GM23338 (cell line): ENCODE data around the gene C20orf204. TPM values are rescaled to one million over a fixed set of nuclear protein-coding genes. Genes with fewer than 3 reads are reported as not detected.

Experiments
- ATAC-seq: fragments of 200-7000 bp; cut with Tn5 transposase; 3 replicates; pipeline ENCODE4 v1.9.1; 2020
- DNase-seq: peaks from one replicate; pipeline ENCODE4 v3.0.0-alpha.2; 2015; ENCODE audit warnings: low spot score
- H2AFZ ChIP-seq: fragments of 200-600 bp; sonication (generic); 2 replicates; pipeline ENCODE4 v1.8.0; 2016; ENCODE audit warnings: antibody characterized with exemption, mild to moderate bottlenecking, moderate library complexity
- H3F3A ChIP-seq: fragments of 200-600 bp; sonication (generic); replicated peaks from 2 replicates; pipeline ENCODE4 v1.8.0; 2017; ENCODE audit warnings: antibody characterized with exemption, mixed run types, low read depth
- H3K27ac ChIP-seq: fragments of 200-600 bp; sonication (generic); 2 replicates; pipeline ENCODE4 v1.6.1; 2016; ENCODE audit warnings: low read depth
- H3K27me3 ChIP-seq: fragments of 200-600 bp; sonication (generic); 2 replicates; pipeline ENCODE4 v1.8.0; 2016; ENCODE audit warnings: mild to moderate bottlenecking, mixed run types, moderate library complexity; ENCODE audit not compliant: insufficient read depth
- H3K36me3 ChIP-seq: fragments of 200-600 bp; sonication (generic); 2 replicates; pipeline ENCODE4 v1.8.0; 2016; ENCODE audit warnings: mild to moderate bottlenecking; ENCODE audit not compliant: insufficient read depth
- H3K4me1 ChIP-seq: fragments of 200-600 bp; sonication (generic); 2 replicates; pipeline ENCODE4 v1.8.0; 2016; ENCODE audit warnings: mild to moderate bottlenecking, moderate library complexity; ENCODE audit not compliant: insufficient read depth
- H3K4me2 ChIP-seq: fragments of 200-600 bp; sonication (generic); 2 replicates; pipeline ENCODE4 v1.7.1; 2017; ENCODE audit warnings: mixed run types
- H3K4me3 ChIP-seq: fragments of 200-600 bp; sonication (generic); 2 replicates; pipeline ENCODE4 v1.6.1; 2016; ENCODE audit warnings: mixed run types
- H3K79me2 ChIP-seq: fragments of 200-600 bp; sonication (generic); replicated peaks from 2 replicates; pipeline ENCODE4 v1.8.0; 2017; ENCODE audit warnings: mild to moderate bottlenecking; ENCODE audit not compliant: insufficient read depth
- H3K9me2 ChIP-seq: fragments of 200-600 bp; sonication (generic); 2 replicates; pipeline ENCODE4 v1.8.0; 2017; ENCODE audit not compliant: insufficient read depth
- H4K20me1 ChIP-seq: fragments of 200-600 bp; sonication (generic); replicated peaks from 2 replicates; pipeline ENCODE4 v1.8.0; 2017; ENCODE audit warnings: mild to moderate bottlenecking; ENCODE audit not compliant: insufficient read depth
- H3K27ac Mint-ChIP-seq: 2 replicates; pipeline ENCODE4 v1.8.0; 2020; ENCODE audit warnings: inconsistent platforms, mild to moderate bottlenecking, moderate library complexity, mixed read lengths
- H3K27me3 Mint-ChIP-seq: 3 replicates; pipeline ENCODE4 v1.8.0; 2022; ENCODE audit warnings: low read depth, mild to moderate bottlenecking, moderate library complexity, mixed read lengths, inconsistent platforms; ENCODE audit not compliant: insufficient read depth, poor library complexity
- H3K36me3 Mint-ChIP-seq: 3 replicates; pipeline ENCODE4 v1.8.0; 2021; ENCODE audit warnings: low read depth, mild to moderate bottlenecking, inconsistent platforms, moderate library complexity, mixed read lengths
- H3K4me1 Mint-ChIP-seq: 3 replicates; pipeline ENCODE4 v1.8.0; 2020; ENCODE audit warnings: mild to moderate bottlenecking, inconsistent platforms, mixed read lengths
- H3K4me3 Mint-ChIP-seq: 3 replicates; pipeline ENCODE4 v1.8.0; 2021; ENCODE audit warnings: moderate library complexity, mild to moderate bottlenecking, inconsistent platforms, mixed read lengths
- H3K9me3 Mint-ChIP-seq: 3 replicates; pipeline ENCODE4 v1.8.0; 2020; ENCODE audit warnings: moderate library complexity, mild to moderate bottlenecking, inconsistent platforms, mixed read lengths
- CREB1 ChIP-seq: fragments of 250-450 bp; sonication (Bioruptor Pico); IDR thresholded peaks from 2 replicates; pipeline ENCODE4 v1.5.0; 2020; ENCODE audit warnings: low read depth, mild to moderate bottlenecking, moderate library complexity
- EZH2 ChIP-seq: fragments of 200-600 bp; sonication (generic); IDR thresholded peaks from one replicate; pipeline ENCODE4 v1.8.0; 2017; ENCODE audit warnings: antibody characterized with exemption, mild to moderate bottlenecking, low read depth; ENCODE audit not compliant: unreplicated experiment
- EZH2phosphoT487 ChIP-seq: fragments of 200-600 bp; sonication (generic); IDR thresholded peaks from one replicate; pipeline ENCODE4 v1.8.1; 2018; ENCODE audit warnings: antibody characterized with exemption; ENCODE audit not compliant: unreplicated experiment
- JUNB ChIP-seq: IDR thresholded peaks from one replicate; pipeline ENCODE4 v1.6.1; 2016; ENCODE audit warnings: antibody characterized with exemption; ENCODE audit not compliant: unreplicated experiment
- NANOG ChIP-seq: IDR thresholded peaks from 2 replicates; pipeline ENCODE4 v1.6.1; 2016; ENCODE audit warnings: antibody characterized with exemption, borderline replicate concordance
- POLR2AphosphoS5 ChIP-seq: IDR thresholded peaks from 2 replicates; pipeline ENCODE4 v1.6.1; 2016; ENCODE audit warnings: antibody characterized with exemption, low read depth
- REST ChIP-seq: IDR thresholded peaks from one replicate; pipeline ENCODE4 v1.6.1; 2018; ENCODE audit warnings: antibody characterized with exemption; ENCODE audit not compliant: unreplicated experiment
- STAT1 ChIP-seq: IDR thresholded peaks from one replicate; pipeline ENCODE4 v1.6.1; 2016; ENCODE audit warnings: antibody characterized with exemption; ENCODE audit not compliant: unreplicated experiment
- ZNF114 ChIP-seq: fragments of 250-450 bp; sonication (Bioruptor Pico); IDR thresholded peaks from 2 replicates; pipeline ENCODE4 v1.5.0; 2020; ENCODE audit warnings: mild to moderate bottlenecking, moderate library complexity
- ZNF331 ChIP-seq: fragments of 250-450 bp; sonication (Bioruptor Pico); IDR thresholded peaks from 2 replicates; pipeline ENCODE4 v1.5.0; 2020; ENCODE audit warnings: low read depth, mild to moderate bottlenecking, moderate library complexity
- ZNF462 ChIP-seq: fragments of 250-450 bp; sonication (Bioruptor Pico); IDR thresholded peaks from 2 replicates; pipeline ENCODE4 v1.5.0; 2020; ENCODE audit warnings: mild to moderate bottlenecking, moderate library complexity
- long read RNA-seq: library from polyadenylated mRNA; unstranded; transcript quantifications from one replicate; pipeline ENCODE4 v2.0.0, GENCODE V29; 2020; ENCODE audit not compliant: unreplicated experiment
- polyA plus RNA-seq: library from polyadenylated mRNA; unstranded; fragments of >200 nt; fragmentation: Nextera tagmentation; extraction: Ambion mirVana; gene quantifications from 2 replicates; pipeline ENCODE4 v1.2.1, GENCODE V29; 2016
- total RNA-seq: library from RNA; depleted of rRNA; stranded (reverse); fragments of >200 nt; shearing (Covaris generic); gene quantifications from 2 replicates; pipeline ENCODE4 v1.2.3, GENCODE V29; 2014; rRNA removed
- TF ChIP-seq, protein P1 (sequence below): IDR thresholded peaks from 2 replicates; pipeline ENCODE4 v1.6.1; 2016; ENCODE audit warnings: antibody characterized with exemption
- TF ChIP-seq, protein P2 (sequence below), 2 experiments: fragments of 200-600 bp in 1 of 2; sonication (generic) in 1 of 2; conservative IDR thresholded peaks; 2 replicates each; pipeline versions ENCODE4 v1.5.1 to v1.6.1; 2016 to 2017; ENCODE audit warnings: antibody characterized with exemption in 2 of 2, low read depth in 2 of 2, mild to moderate bottlenecking in 2 of 2, moderate library complexity in 1 of 2

The C20orf204 gene, protein sequence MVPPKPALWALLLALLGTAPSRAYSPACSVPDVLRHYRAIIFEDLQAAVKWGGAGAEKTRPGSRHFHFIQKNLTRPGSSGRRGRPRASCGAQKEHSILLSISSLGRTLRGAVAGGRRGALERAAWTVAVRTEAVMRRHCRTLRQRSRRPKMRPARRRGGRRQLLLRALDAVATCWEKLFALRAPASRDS
- 0.73 and 0.85 TPM in 2 replicates for total RNA-seq
- 0.68 and 0.82 TPM in 2 replicates for polyA plus RNA-seq
- long read RNA-seq, partial matches to known transcripts, result 0 of 1 reads
- long read RNA-seq, other reads (novel, unspliced or antisense), result 0 of 1 reads

DNA sequence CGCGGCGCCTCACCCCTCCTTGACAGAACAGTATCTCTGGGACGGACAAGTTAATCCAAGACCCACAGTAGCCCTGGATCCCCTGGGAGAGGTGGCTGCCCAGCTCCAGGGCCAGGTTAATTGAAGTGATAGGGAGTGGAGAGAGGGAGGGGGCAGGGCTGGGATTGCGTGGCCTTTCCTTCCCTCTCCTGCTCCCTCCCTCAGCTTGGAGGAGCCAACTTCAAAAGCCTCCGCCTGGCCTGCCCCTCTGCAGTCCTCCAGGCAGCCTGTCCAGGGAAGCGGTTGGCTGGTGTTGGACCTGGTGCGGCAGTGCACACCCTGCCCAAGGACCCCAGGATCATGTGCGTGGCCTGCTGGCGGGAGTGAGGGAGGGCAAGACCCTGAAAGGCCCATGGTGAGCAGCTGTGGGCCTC is at the start of gene C20orf204:
Gene C20orf204 (plus strand): TSS at position 250 of the 413 bp plus-strand sequence. CDS start 142 bp downstream, at position 392.
- no peak for TF ChIP-seq REST
- TF ChIP-seq NANOG, result no peak
- TF ChIP-seq ZNF462 (CRISPR knock-in tag), result no peak
- TF ChIP-seq, protein P1, sequence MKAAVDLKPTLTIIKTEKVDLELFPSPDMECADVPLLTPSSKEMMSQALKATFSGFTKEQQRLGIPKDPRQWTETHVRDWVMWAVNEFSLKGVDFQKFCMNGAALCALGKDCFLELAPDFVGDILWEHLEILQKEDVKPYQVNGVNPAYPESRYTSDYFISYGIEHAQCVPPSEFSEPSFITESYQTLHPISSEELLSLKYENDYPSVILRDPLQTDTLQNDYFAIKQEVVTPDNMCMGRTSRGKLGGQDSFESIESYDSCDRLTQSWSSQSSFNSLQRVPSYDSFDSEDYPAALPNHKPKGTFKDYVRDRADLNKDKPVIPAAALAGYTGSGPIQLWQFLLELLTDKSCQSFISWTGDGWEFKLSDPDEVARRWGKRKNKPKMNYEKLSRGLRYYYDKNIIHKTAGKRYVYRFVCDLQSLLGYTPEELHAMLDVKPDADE, result no peak
- TF ChIP-seq STAT1, result no peak
- no peak for TF ChIP-seq ZNF114 (CRISPR knock-in tag)
- TF ChIP-seq, protein P2, sequence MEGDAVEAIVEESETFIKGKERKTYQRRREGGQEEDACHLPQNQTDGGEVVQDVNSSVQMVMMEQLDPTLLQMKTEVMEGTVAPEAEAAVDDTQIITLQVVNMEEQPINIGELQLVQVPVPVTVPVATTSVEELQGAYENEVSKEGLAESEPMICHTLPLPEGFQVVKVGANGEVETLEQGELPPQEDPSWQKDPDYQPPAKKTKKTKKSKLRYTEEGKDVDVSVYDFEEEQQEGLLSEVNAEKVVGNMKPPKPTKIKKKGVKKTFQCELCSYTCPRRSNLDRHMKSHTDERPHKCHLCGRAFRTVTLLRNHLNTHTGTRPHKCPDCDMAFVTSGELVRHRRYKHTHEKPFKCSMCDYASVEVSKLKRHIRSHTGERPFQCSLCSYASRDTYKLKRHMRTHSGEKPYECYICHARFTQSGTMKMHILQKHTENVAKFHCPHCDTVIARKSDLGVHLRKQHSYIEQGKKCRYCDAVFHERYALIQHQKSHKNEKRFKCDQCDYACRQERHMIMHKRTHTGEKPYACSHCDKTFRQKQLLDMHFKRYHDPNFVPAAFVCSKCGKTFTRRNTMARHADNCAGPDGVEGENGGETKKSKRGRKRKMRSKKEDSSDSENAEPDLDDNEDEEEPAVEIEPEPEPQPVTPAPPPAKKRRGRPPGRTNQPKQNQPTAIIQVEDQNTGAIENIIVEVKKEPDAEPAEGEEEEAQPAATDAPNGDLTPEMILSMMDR (conservative IDR thresholded peaks at IDR 0.05; ENCODE audit: low read depth in 2 of 2), result no peak
- no peak for TF ChIP-seq POLR2AphosphoS5
- no peak for TF ChIP-seq JUNB
- TF ChIP-seq ZNF331 (CRISPR knock-in tag), result no peak
- TF ChIP-seq CREB1, result no peak
- no peak for TF ChIP-seq EZH2phosphoT487
- TF ChIP-seq EZH2, result no peak
- peaks cover 29% of the 10 kb centered on the region for H3K4me1 ChIP-seq
- H3K79me2 ChIP-seq, result no peaks in the 10 kb centered on the region
- Mint-ChIP-seq H3K4me3 (peak within 1 kb of the TSS; percentile 42; the same call in 1 of the 3 replicates), H3K27me3 (peaks cover 37% of the 10 kb centered on the region), H3K36me3 (peaks cover 10% of the 10 kb centered on the region), H3K9me3 (no peaks in the 10 kb centered on the region), H3K4me1 (peaks cover 32% of the 10 kb centered on the region), H3K27ac (no peak within 1 kb of the TSS)
- no peaks in the 10 kb centered on the region for H3K9me2 ChIP-seq
- H3F3A ChIP-seq, result peaks cover 10% of the 10 kb centered on the region; the same call in 1 of the 2 replicates
- DNase-seq (peak; percentile 69), ATAC-seq (peak; percentile 3; the same call in 2 of the 3 replicates)
- no peak within 1 kb of the TSS for H3K4me3 ChIP-seq
- no peak within 1 kb of the TSS for H3K27ac ChIP-seq
- no peaks in the 10 kb centered on the region for H4K20me1 ChIP-seq
- peaks cover 37% of the 10 kb centered on the region for H3K27me3 ChIP-seq
- peak within 1 kb of the TSS; percentile 91; the same call in 1 of the 2 replicates for H3K4me2 ChIP-seq
- no peaks in the 10 kb centered on the region for H3K36me3 ChIP-seq
- H2AFZ ChIP-seq, result no peak within 1 kb of the TSS
